WTC11 (cell line): ENCODE data around the gene NBAS. TPM values are rescaled to one million over a fixed set of nuclear protein-coding genes. Genes with fewer than 3 reads are reported as not detected.

ENCODE experiments used
- ATAC-seq: fragments of 200-7000 bp; cut with Tn5 transposase; 2 replicates; pipeline ENCODE4 v1.10.0; 2021; ENCODE audit warnings: mild to moderate bottlenecking, moderate library complexity
- CTCF ChIA-PET: fragments of 300-600 bp; sonication (Branson Sonifier 250); formaldehyde crosslinking; loops from one replicate; lab custom pipeline; 2021; ENCODE audit warnings: antibody characterized with exemption; lab: Charles Lee
- POLR2A ChIA-PET: fragments of 350-600 bp; sonication (Branson Sonifier 250); formaldehyde crosslinking; loops from one replicate; lab custom pipeline; 2021; ENCODE audit warnings: antibody characterized with exemption; lab: Charles Lee
- DNase-seq: peaks from one replicate; pipeline ENCODE4 v3.0.0; 2021; ENCODE audit warnings: low spot score
- H3K27ac Mint-ChIP-seq: 2 replicates; pipeline ENCODE4 v1.8.0; 2021; ENCODE audit warnings: mixed read lengths
- H3K27me3 Mint-ChIP-seq: 2 replicates; pipeline ENCODE4 v1.8.0; 2021; ENCODE audit warnings: low read depth, mild to moderate bottlenecking, moderate library complexity, mixed read lengths
- H3K36me3 Mint-ChIP-seq: 2 replicates; pipeline ENCODE4 v1.8.0; 2021; ENCODE audit warnings: mixed read lengths
- H3K4me1 Mint-ChIP-seq: 2 replicates; pipeline ENCODE4 v1.8.0; 2022; ENCODE audit warnings: mixed read lengths
- H3K4me3 Mint-ChIP-seq: 2 replicates; pipeline ENCODE4 v1.8.0; 2021; ENCODE audit warnings: mild to moderate bottlenecking, moderate library complexity, mixed read lengths
- H3K9me3 Mint-ChIP-seq: 2 replicates; pipeline ENCODE4 v1.8.0; 2021; ENCODE audit warnings: mixed read lengths
- CREB1 ChIP-seq: sonication (generic); formaldehyde crosslinking; IDR thresholded peaks from 2 replicates; pipeline ENCODE4 v1.8.0; 2023; ENCODE audit warnings: mild to moderate bottlenecking, missing genetic modification reagents
- ETV6 ChIP-seq: sonication (generic); formaldehyde crosslinking; IDR thresholded peaks from 2 replicates; pipeline ENCODE4 v1.8.1; 2022; ENCODE audit warnings: mild to moderate bottlenecking, missing genetic modification reagents
- FOXP1 ChIP-seq: sonication (generic); formaldehyde crosslinking; IDR thresholded peaks from 2 replicates; pipeline ENCODE4 v1.8.0; 2022; ENCODE audit warnings: missing genetic modification reagents, mild to moderate bottlenecking, moderate library complexity, borderline replicate concordance
- GRHL2 ChIP-seq: fragments of 250-450 bp; sonication (Bioruptor Pico); IDR thresholded peaks from 2 replicates; pipeline ENCODE4 v1.8.0; 2022; ENCODE audit warnings: mild to moderate bottlenecking, moderate library complexity; ENCODE audit not compliant: insufficient replicate concordance, severe bottlenecking
- JUN ChIP-seq: sonication (generic); formaldehyde crosslinking; IDR thresholded peaks from 2 replicates; pipeline ENCODE4 v1.8.0; 2023; ENCODE audit warnings: mild to moderate bottlenecking, missing genetic modification reagents
- MXD4 ChIP-seq: fragments of 250-450 bp; sonication (Bioruptor Pico); IDR thresholded peaks from 2 replicates; pipeline ENCODE4 v1.8.0; 2021; ENCODE audit warnings: mild to moderate bottlenecking, moderate library complexity, borderline replicate concordance
- NR3C1 ChIP-seq: sonication (generic); formaldehyde crosslinking; conservative IDR thresholded peaks from 2 replicates; pipeline ENCODE4 v1.8.1; 2023; ENCODE audit warnings: low read depth, mild to moderate bottlenecking, missing genetic modification reagents
- PRDM15 ChIP-seq: sonication (generic); formaldehyde crosslinking; IDR thresholded peaks from 2 replicates; pipeline ENCODE4 v1.8.0; 2022; ENCODE audit warnings: missing genetic modification reagents
- RORB ChIP-seq: fragments of 250-450 bp; sonication (Bioruptor Pico); IDR thresholded peaks from 2 replicates; pipeline ENCODE4 v1.9.0; 2021; ENCODE audit warnings: mild to moderate bottlenecking
- TCF7 ChIP-seq: sonication (generic); formaldehyde crosslinking; IDR thresholded peaks from 2 replicates; pipeline ENCODE4 v1.8.0; 2022; ENCODE audit warnings: mild to moderate bottlenecking, low read depth, missing genetic modification reagents, moderate library complexity
- TEAD4 ChIP-seq: sonication (generic); formaldehyde crosslinking; IDR thresholded peaks from 2 replicates; pipeline ENCODE4 v1.8.0; 2022; ENCODE audit warnings: mild to moderate bottlenecking, missing genetic modification reagents
- USF2 ChIP-seq: sonication (generic); formaldehyde crosslinking; IDR thresholded peaks from 2 replicates; pipeline ENCODE4 v1.8.1; 2023; ENCODE audit warnings: mild to moderate bottlenecking, missing genetic modification reagents, moderate library complexity
- ZBTB43 ChIP-seq: sonication (generic); formaldehyde crosslinking; IDR thresholded peaks from 2 replicates; pipeline ENCODE4 v1.8.1; 2023; ENCODE audit warnings: mild to moderate bottlenecking, missing genetic modification reagents
- ZNF138 ChIP-seq: sonication (generic); formaldehyde crosslinking; conservative IDR thresholded peaks from 2 replicates; pipeline ENCODE4 v1.8.1; 2022; ENCODE audit warnings: mild to moderate bottlenecking, moderate library complexity, missing genetic modification reagents
- ZNF263 ChIP-seq: sonication (generic); formaldehyde crosslinking; IDR thresholded peaks from 2 replicates; pipeline ENCODE4 v1.8.1; 2022; ENCODE audit warnings: low read depth, mild to moderate bottlenecking, moderate library complexity, missing genetic modification reagents
- ZNF396 ChIP-seq: fragments of 250-450 bp; sonication (Bioruptor Pico); IDR thresholded peaks from 2 replicates; pipeline ENCODE4 v1.8.0; 2021; ENCODE audit warnings: mild to moderate bottlenecking, moderate library complexity, borderline replicate concordance
- ZNF423 ChIP-seq: fragments of 250-450 bp; sonication (Bioruptor Pico); IDR thresholded peaks from 2 replicates; pipeline ENCODE4 v2.1.2; 2022; ENCODE audit warnings: mild to moderate bottlenecking, moderate library complexity
- ZSCAN18 ChIP-seq: fragments of 250-450 bp; sonication (Bioruptor Pico); IDR thresholded peaks from 2 replicates; pipeline ENCODE4 v2.1.2; 2022; ENCODE audit warnings: mild to moderate bottlenecking, moderate library complexity
- total RNA-seq: library from RNA; stranded (reverse); gene quantifications from 3 replicates; pipeline ENCODE4 v1.2.3, GENCODE V29; 2021

Gene NBAS
- total RNA-seq, 1 experiment from 2014 or later, result 32.3 TPM

GRCh38 chr2:15472876-15473275 lies 88.3 kb downstream of the NBAS start (continued):
- TF ChIP-seq ZNF396, result no peak
- TF ChIP-seq ETV6, result no peak
- no peak for TF ChIP-seq GRHL2 (CRISPR knock-in tag)
- no peak for TF ChIP-seq MXD4 (CRISPR knock-in tag)
- TF ChIP-seq FOXP1 (CRISPR knock-in tag), result no peak
- TF ChIP-seq ZSCAN18 (CRISPR knock-in tag), result no peak
- TF ChIP-seq JUN (CRISPR knock-in tag), result no peak
- no peak for TF ChIP-seq ZNF138
- no peak for TF ChIP-seq ZNF263 (CRISPR knock-in tag)
- no peak for TF ChIP-seq NR3C1 (CRISPR knock-in tag)

- H3K4me3 Mint-ChIP-seq, result no peak overlapping the region
- no peaks in the 10 kb centered on the region for H3K27me3 Mint-ChIP-seq
- DNase-seq (no peak), ATAC-seq (no peak)
- ChIA-PET POLR2A (interaction anchor here (0.6 kb wide), 1 partner anchor 29 kb away, joined by 3 read pairs; no protein-coding TSS in a partner anchor), CTCF (interaction anchor here (0.6 to 0.7 kb wide), 2 partner anchors 105 to 893 kb away, joined by 3 read pairs; no protein-coding TSS in a partner anchor)
- no peak overlapping the region for H3K27ac Mint-ChIP-seq
- TF ChIP-seq ZBTB43, result no peak
- TF ChIP-seq TEAD4 (CRISPR knock-in tag), result no peak
- TF ChIP-seq PRDM15 (CRISPR knock-in tag), result no peak
- no peak for TF ChIP-seq USF2 (CRISPR knock-in tag)
- TF ChIP-seq GRHL2 (CRISPR knock-in tag), result no peak
- TF ChIP-seq FOXP1 (CRISPR knock-in tag), result no peak
- TF ChIP-seq TCF7 (CRISPR knock-in tag), result no peak
- TF ChIP-seq CREB1, result no peak
- no peak for TF ChIP-seq ZNF263 (CRISPR knock-in tag)
- no peak for TF ChIP-seq ZNF423 (CRISPR knock-in tag)
- no peak for TF ChIP-seq ZNF138
- no peak for TF ChIP-seq RORB (CRISPR knock-in tag)
- H3K4me1 Mint-ChIP-seq, result no peaks in the 10 kb centered on the region
- peaks cover 37% of the 10 kb centered on the region for H3K36me3 Mint-ChIP-seq
- H3K9me3 Mint-ChIP-seq, result peaks cover 10% of the 10 kb centered on the region
Measured at GRCh38 chr2:15472133-15472532, 89.0 kb downstream of the NBAS start.
